Liver (tissue), 9 donors: ENCODE results near the gene PPP1R26. TPM values are rescaled to one million over a fixed set of nuclear protein-coding genes. Genes with fewer than 3 reads are reported as not detected.
A peak's percentile ranks its signal among the peaks of the same experiment; 100 is the strongest.
"Not testable (repeated sequence)": the region's sequence is repeated elsewhere in the genome, so short reads cannot be mapped to it uniquely, and the experiment has no call there.

Experiments used
- DNase-seq: peaks from one replicate; pipeline ENCODE4 v3.0.0-alpha.2; 2017; ENCODE audit warnings: low spot score
- H3K27ac ChIP-seq, 2 donors: one replicate each; pipeline ENCODE4 v1.7.0; 2013; ENCODE audit warnings: inconsistent platforms in 2 of 2, low read length in 2 of 2, control low read depth in 1 of 2, low read depth in 1 of 2, mild to moderate bottlenecking in 1 of 2
- H3K27me3 ChIP-seq, 4 donors: one replicate each; pipeline versions ENCODE4 v1.6.1 to v1.7.0; 2013; ENCODE audit warnings: low read length in 3 of 4, inconsistent platforms in 1 of 4, mild to moderate bottlenecking in 1 of 4, moderate library complexity in 1 of 4; ENCODE audit not compliant: control insufficient read depth in 4 of 4, insufficient read depth in 4 of 4
- H3K36me3 ChIP-seq, 4 donors: one replicate each; pipeline versions ENCODE4 v1.6.1 to v1.7.0; 2013; ENCODE audit warnings: low read length in 3 of 4, mild to moderate bottlenecking in 3 of 4, low read depth in 1 of 4, moderate library complexity in 1 of 4; ENCODE audit not compliant: control insufficient read depth in 4 of 4, insufficient read depth in 3 of 4
- H3K4me1 ChIP-seq, 4 donors: one replicate each; pipeline versions ENCODE4 v1.6.1 to v1.7.0; 2013; ENCODE audit warnings: low read length in 3 of 4, mild to moderate bottlenecking in 3 of 4, moderate library complexity in 1 of 4; ENCODE audit not compliant: control insufficient read depth in 4 of 4, insufficient read depth in 4 of 4
- H3K4me3 ChIP-seq, 3 donors: one replicate each; pipeline versions ENCODE4 v1.6.1 to v1.7.0; 2013; ENCODE audit warnings: low read length in 3 of 3, control low read depth in 1 of 3, low read depth in 1 of 3, mild to moderate bottlenecking in 1 of 3
- H3K9ac ChIP-seq, 2 donors: one replicate each; pipeline ENCODE4 v1.7.0; 2013; ENCODE audit warnings: low read length in 2 of 2, mild to moderate bottlenecking in 2 of 2, moderate library complexity in 2 of 2, control low read depth in 1 of 2, low read depth in 1 of 2
- H3K9me3 ChIP-seq, 4 donors: one replicate each; pipeline versions ENCODE4 v1.6.1 to v1.7.0; 2013; ENCODE audit warnings: low read length in 3 of 4; ENCODE audit not compliant: control insufficient read depth in 4 of 4
- CTCF ChIP-seq: fragments of 150-350 bp; IDR thresholded peaks from 2 replicates; pipeline ENCODE4 v1.5.1; 2017; ENCODE audit warnings: improper control_type of control experiment, low read depth, low read length; ENCODE audit not compliant: missing input control
- EGR1 ChIP-seq, 2 donors: IDR thresholded peaks; 2 replicates each; pipeline ENCODE4 v1.6.1; 2016 to 2018; ENCODE audit warnings: antibody characterized with exemption in 2 of 2, low read depth in 2 of 2
- FOXA1 ChIP-seq: IDR thresholded peaks from 2 replicates; pipeline ENCODE4 v1.6.1; 2016; ENCODE audit warnings: antibody characterized with exemption
- FOXA2 ChIP-seq: IDR thresholded peaks from 2 replicates; pipeline ENCODE4 v1.6.1; 2016; ENCODE audit warnings: antibody characterized with exemption
- GABPA ChIP-seq, 2 donors: IDR thresholded peaks in 1 of 2; conservative IDR thresholded peaks in 1 of 2; 2 replicates each; pipeline ENCODE4 v1.6.1; 2016; ENCODE audit warnings: antibody characterized with exemption in 2 of 2, mild to moderate bottlenecking in 1 of 2, moderate library complexity in 1 of 2
- HNF4A ChIP-seq, 2 donors: conservative IDR thresholded peaks; 2 replicates each; pipeline ENCODE4 v1.6.1; 2016; ENCODE audit warnings: antibody characterized with exemption in 2 of 2, mild to moderate bottlenecking in 2 of 2
- HNF4G ChIP-seq: IDR thresholded peaks from 2 replicates; pipeline ENCODE4 v1.6.1; 2016; ENCODE audit warnings: antibody characterized with exemption
- JUND ChIP-seq, 2 donors: IDR thresholded peaks; 2 replicates each; pipeline ENCODE4 v1.6.1; 2016; ENCODE audit warnings: antibody characterized with exemption in 2 of 2
- NR2F2 ChIP-seq: IDR thresholded peaks from 2 replicates; pipeline ENCODE4 v1.6.1; 2016; ENCODE audit warnings: antibody characterized with exemption
- RAD21 ChIP-seq, 2 donors: IDR thresholded peaks; 2 replicates each; pipeline ENCODE4 v1.6.1; 2016; ENCODE audit warnings: antibody characterized with exemption in 2 of 2, mild to moderate bottlenecking in 2 of 2
- REST ChIP-seq: IDR thresholded peaks from 2 replicates; pipeline ENCODE4 v1.6.1; 2016; ENCODE audit warnings: antibody characterized with exemption, mild to moderate bottlenecking
- RXRA ChIP-seq, 2 donors: IDR thresholded peaks; 2 replicates each; pipeline ENCODE4 v1.6.1; 2017 to 2018; ENCODE audit warnings: antibody characterized with exemption in 2 of 2, mild to moderate bottlenecking in 1 of 2
- SP1 ChIP-seq: IDR thresholded peaks from 2 replicates; pipeline ENCODE4 v1.6.1; 2018; ENCODE audit warnings: antibody characterized with exemption, mild to moderate bottlenecking
- TAF1 ChIP-seq: conservative IDR thresholded peaks from 2 replicates; pipeline ENCODE4 v1.6.1; 2016; ENCODE audit warnings: antibody characterized with exemption, mild to moderate bottlenecking
- YY1 ChIP-seq: IDR thresholded peaks from 2 replicates; pipeline ENCODE4 v1.6.1; 2016; ENCODE audit warnings: antibody characterized with exemption, mild to moderate bottlenecking
- WGBS: extraction: QIAGEN DNeasy Blood & Tissue Kit; methylation state at CpG from one replicate; pipeline ENCODE4 v1.1.7; 2013; 5-methylcytosine and 5-hydroxymethylcytosine counted together
- polyA plus RNA-seq, 2 donors: library from polyadenylated mRNA; stranded (reverse) in 1 of 2; unstranded in 1 of 2; fragments of 200-250 nt in 1 of 2; fragments of >200 nt in 1 of 2; fragmentation: Nextera tagmentation in 1 of 2; extraction: Ambion mirVana in 1 of 2; gene quantifications; one replicate each; pipeline versions ENCODE4 v1.2.1 to v1.2.3, GENCODE V29; 2013 to 2015
- total RNA-seq, 2 donors: library from RNA; depleted of rRNA; stranded (reverse); fragments of >200 nt; gene quantifications; one replicate each; pipeline ENCODE4 v1.2.3, GENCODE V29; 2014
- TF ChIP-seq, protein P1 (sequence below): IDR thresholded peaks from 2 replicates; pipeline ENCODE4 v1.6.1; 2016; ENCODE audit warnings: antibody characterized with exemption
- TF ChIP-seq, protein P2 (sequence below): IDR thresholded peaks from 2 replicates; pipeline ENCODE4 v1.6.1; 2016; ENCODE audit warnings: antibody characterized with exemption
- TF ChIP-seq, protein P3 (sequence below): IDR thresholded peaks from 2 replicates; pipeline ENCODE4 v1.6.1; 2016; ENCODE audit warnings: antibody characterized with exemption
- donor health status: healthy.
- donor health status: healthy.
- donor health status: healthy.
- donor health status: healthy.
- donor health status: healthy.

Gene PPP1R26
- total and polyA plus RNA-seq, 4 donors, result 1.5 to 9.5 (median 4.2) TPM

DNA sequence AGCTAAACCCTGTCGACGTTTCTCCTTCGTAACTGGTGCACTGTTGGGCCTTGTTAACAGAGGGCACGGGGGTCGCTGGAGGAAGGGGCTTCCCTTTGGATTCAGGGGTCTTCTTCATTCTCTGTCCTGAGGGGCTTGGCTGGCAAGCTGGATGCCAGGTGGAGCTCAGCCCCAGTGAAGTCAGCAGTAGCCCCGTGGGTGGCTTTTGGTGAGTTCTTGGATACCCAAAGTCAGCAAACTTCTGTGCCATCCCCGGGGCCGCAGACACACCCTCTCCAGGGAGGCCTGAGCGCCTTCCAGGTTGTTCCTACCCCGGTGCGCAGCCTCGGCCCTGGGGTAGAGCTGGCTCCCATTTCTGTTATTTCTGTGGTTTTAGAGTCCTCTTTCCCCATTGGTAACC, 54.1 kb downstream of the PPP1R26 start:
- peaks cover 0 to 2% (median 0%) of the 10 kb centered on the region in 4 donors for H3K9me3 ChIP-seq
- H3K36me3 ChIP-seq, result no peaks in the 10 kb centered on the region
- peaks cover 0 to 4% (median 0%) of the 10 kb centered on the region in 4 donors for H3K27me3 ChIP-seq
- TF ChIP-seq SP1 (no peak), GABPA (IDR thresholded peaks at IDR 0.05 in 1 of 2, conservative IDR thresholded peaks at IDR 0.05 in 1 of 2) (no peak), FOXA2 (no peak), JUND (IDR thresholded peaks at IDR 0.05) (no peak), HNF4A (conservative IDR thresholded peaks at IDR 0.05) (no peak), REST (no peak), TAF1 (no peak), RAD21 (IDR thresholded peaks at IDR 0.05) (no peak), FOXA1 (no peak), YY1 (no peak), RXRA (IDR thresholded peaks at IDR 0.05) (no peak), EGR1 (IDR thresholded peaks at IDR 0.05; ENCODE audit: low read depth in 2 of 2) (no peak), HNF4G (no peak), NR2F2 (no peak), CTCF (no peak)
- TF ChIP-seq, protein P1, sequence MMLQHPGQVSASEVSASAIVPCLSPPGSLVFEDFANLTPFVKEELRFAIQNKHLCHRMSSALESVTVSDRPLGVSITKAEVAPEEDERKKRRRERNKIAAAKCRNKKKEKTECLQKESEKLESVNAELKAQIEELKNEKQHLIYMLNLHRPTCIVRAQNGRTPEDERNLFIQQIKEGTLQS, result no peak
- TF ChIP-seq, protein P2, sequence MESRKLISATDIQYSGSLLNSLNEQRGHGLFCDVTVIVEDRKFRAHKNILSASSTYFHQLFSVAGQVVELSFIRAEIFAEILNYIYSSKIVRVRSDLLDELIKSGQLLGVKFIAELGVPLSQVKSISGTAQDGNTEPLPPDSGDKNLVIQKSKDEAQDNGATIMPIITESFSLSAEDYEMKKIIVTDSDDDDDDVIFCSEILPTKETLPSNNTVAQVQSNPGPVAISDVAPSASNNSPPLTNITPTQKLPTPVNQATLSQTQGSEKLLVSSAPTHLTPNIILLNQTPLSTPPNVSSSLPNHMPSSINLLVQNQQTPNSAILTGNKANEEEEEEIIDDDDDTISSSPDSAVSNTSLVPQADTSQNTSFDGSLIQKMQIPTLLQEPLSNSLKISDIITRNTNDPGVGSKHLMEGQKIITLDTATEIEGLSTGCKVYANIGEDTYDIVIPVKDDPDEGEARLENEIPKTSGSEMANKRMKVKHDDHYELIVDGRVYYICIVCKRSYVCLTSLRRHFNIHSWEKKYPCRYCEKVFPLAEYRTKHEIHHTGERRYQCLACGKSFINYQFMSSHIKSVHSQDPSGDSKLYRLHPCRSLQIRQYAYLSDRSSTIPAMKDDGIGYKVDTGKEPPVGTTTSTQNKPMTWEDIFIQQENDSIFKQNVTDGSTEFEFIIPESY, result no peak
- TF ChIP-seq, protein P3, sequence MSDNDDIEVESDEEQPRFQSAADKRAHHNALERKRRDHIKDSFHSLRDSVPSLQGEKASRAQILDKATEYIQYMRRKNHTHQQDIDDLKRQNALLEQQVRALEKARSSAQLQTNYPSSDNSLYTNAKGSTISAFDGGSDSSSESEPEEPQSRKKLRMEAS, result no peak
- H3K4me3 ChIP-seq, result no peak overlapping the region
- H3K4me1 ChIP-seq, result no peaks in the 10 kb centered on the region
- H3K9ac ChIP-seq, result no peak overlapping the region
- peak; percentile 27 for DNase-seq
- WGBS, result 86% methylated on average over 12 of the region's 12 CpGs
- no peak overlapping the region for H3K27ac ChIP-seq

- H3K36me3 ChIP-seq, H3K9ac ChIP-seq, H3K9me3 ChIP-seq, H3K4me1 ChIP-seq, H3K27ac ChIP-seq, H3K4me3 ChIP-seq, H3K27me3 ChIP-seq, DNase-seq: not testable (repeated sequence)
- 33% methylated on average over 10 of the region's 10 CpGs for WGBS
These were observed 54.7 kb downstream of the PPP1R26 start for GRCh38 chr9:135534192-135534711.

- not testable (repeated sequence) for H3K27ac ChIP-seq, H3K27me3 ChIP-seq, H3K36me3 ChIP-seq, H3K9me3 ChIP-seq, H3K9ac ChIP-seq, H3K4me3 ChIP-seq, DNase-seq, H3K4me1 ChIP-seq
- WGBS, result 82% methylated on average over 4 of the region's 4 CpGs
These were observed 55.2 kb downstream of the PPP1R26 start for GRCh38 chr9:135534826-135535225.

DNA sequence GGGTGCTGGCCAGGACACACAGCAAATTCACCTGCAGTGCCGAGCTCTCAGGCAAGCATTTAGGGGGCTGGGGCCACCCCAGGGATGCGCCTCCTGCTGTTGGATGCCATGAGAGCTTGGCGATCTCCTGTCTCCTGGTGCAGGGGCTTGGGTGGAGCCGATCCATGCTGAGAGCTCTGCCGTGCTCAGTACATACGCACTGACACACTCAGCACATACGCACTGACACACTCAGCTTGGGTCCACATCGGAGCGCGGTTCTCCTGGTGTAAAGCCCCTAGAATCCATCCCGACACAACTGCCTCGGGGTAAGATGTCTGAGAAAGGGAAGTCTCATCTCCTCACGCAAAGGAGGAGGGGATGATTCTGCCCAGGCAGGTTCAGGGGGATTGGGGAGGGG, 56.0 kb downstream of the PPP1R26 start:
- H3K4me3 ChIP-seq, H3K9ac ChIP-seq, H3K27ac ChIP-seq, H3K4me1 ChIP-seq, H3K27me3 ChIP-seq, DNase-seq, H3K36me3 ChIP-seq, H3K9me3 ChIP-seq: not testable (repeated sequence)
- 80% methylated on average over 13 of the region's 13 CpGs for WGBS
